ENCODE measurements around the gene MED10.

GRCh38 chr5:6417657-6418056 is 39.3 kb upstream of the MED10 start:
- TF ChIP-seq CTCF (conservative IDR thresholded peaks at IDR 0.05; ENCODE audit: low read depth in 2 of 2), result no peak
- no peak for TF ChIP-seq ZNF331 (CRISPR knock-in tag; IDR thresholded peaks at IDR 0.05; ENCODE audit: low read depth)
- TF ChIP-seq EZH2 (IDR thresholded peaks at IDR 0.05; ENCODE audit: low read depth, unreplicated experiment), result no peak
- TF ChIP-seq JUNB (IDR thresholded peaks at IDR 0.05; ENCODE audit: unreplicated experiment), result no peak
